ENCODE data around the gene PIGN.

PIGN gene

GRCh38 chr18:62199629-62200028 is 12.8 kb upstream of the PIGN start:
- no peaks in the 10 kb centered on the region for H3K27me3 Mint-ChIP-seq
- ATAC-seq (replicated peaks; ENCODE audit: extremely low read depth, poor library complexity, severe bottlenecking), result no peak
- H3K9me3 Mint-ChIP-seq, result no peaks in the 10 kb centered on the region
- H3K36me3 Mint-ChIP-seq (ENCODE audit: insufficient read depth), result peaks cover 6% of the 10 kb centered on the region
- no peak overlapping the region for H3K4me3 Mint-ChIP-seq
- no peak overlapping the region for H3K27ac Mint-ChIP-seq (ENCODE audit: low read depth)
- no peak for DNase-seq (ENCODE audit: low spot score in 2 of 2)
- H3K4me1 Mint-ChIP-seq, result peaks cover 58% of the 10 kb centered on the region

- no peaks in the 10 kb centered on the region for H3K9me3 Mint-ChIP-seq
- no peak for DNase-seq (ENCODE audit: low spot score in 2 of 2)
- H3K27ac Mint-ChIP-seq (ENCODE audit: low read depth), result no peak overlapping the region
- no peaks in the 10 kb centered on the region for H3K27me3 Mint-ChIP-seq
- peaks cover 66% of the 10 kb centered on the region for H3K4me1 Mint-ChIP-seq
- H3K4me3 Mint-ChIP-seq, result no peak overlapping the region
- peak; percentile 10 for ATAC-seq (replicated peaks; ENCODE audit: extremely low read depth, poor library complexity, severe bottlenecking)
- H3K36me3 Mint-ChIP-seq (ENCODE audit: insufficient read depth), result peaks cover 6% of the 10 kb centered on the region
Measured at GRCh38 chr18:62198259-62198658, 11.4 kb upstream of the PIGN start.

- H3K4me3 Mint-ChIP-seq, result no peak overlapping the region
- H3K4me1 Mint-ChIP-seq, result peaks cover 72% of the 10 kb centered on the region
- H3K27ac Mint-ChIP-seq (ENCODE audit: low read depth), result peak overlapping the region; percentile 74
- H3K9me3 Mint-ChIP-seq, result no peaks in the 10 kb centered on the region
- no peaks in the 10 kb centered on the region for H3K27me3 Mint-ChIP-seq
- ATAC-seq (replicated peaks; ENCODE audit: extremely low read depth, poor library complexity, severe bottlenecking), result no peak
- DNase-seq (ENCODE audit: low spot score in 2 of 2), result no peak
- H3K36me3 Mint-ChIP-seq (ENCODE audit: insufficient read depth), result peaks cover 8% of the 10 kb centered on the region
Measured at GRCh38 chr18:62196980-62197379, 10.1 kb upstream of the PIGN start.

DNA sequence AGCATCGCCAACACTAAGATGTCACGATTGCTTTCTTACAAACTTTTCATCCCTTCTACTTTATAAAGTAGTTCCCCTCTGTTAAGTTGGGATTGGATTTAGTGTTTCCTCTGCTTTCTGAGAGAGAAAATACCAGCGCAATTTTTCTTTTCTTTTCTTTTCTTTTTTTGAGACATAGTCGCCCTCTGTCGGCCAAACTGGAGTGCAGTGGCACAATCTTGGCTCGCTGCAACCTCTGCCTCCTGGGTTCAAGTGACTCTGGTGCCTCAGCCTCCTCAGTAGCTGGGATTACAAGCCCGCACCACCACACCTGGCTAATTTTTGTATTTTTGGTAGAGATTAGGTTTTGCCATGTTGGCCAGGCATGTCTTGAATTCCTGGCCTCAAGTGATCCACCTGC is 9.2 kb upstream of the PIGN start:
- H3K4me1 Mint-ChIP-seq, result peaks cover 81% of the 10 kb centered on the region
- no peaks in the 10 kb centered on the region for H3K9me3 Mint-ChIP-seq
- DNase-seq (ENCODE audit: low spot score in 2 of 2), result no peak
- no peak for ATAC-seq (replicated peaks; ENCODE audit: extremely low read depth, poor library complexity, severe bottlenecking)
- no peaks in the 10 kb centered on the region for H3K27me3 Mint-ChIP-seq
- peaks cover 8% of the 10 kb centered on the region for H3K36me3 Mint-ChIP-seq (ENCODE audit: insufficient read depth)
- no peak overlapping the region for H3K4me3 Mint-ChIP-seq
- peak overlapping the region; percentile 74 for H3K27ac Mint-ChIP-seq (ENCODE audit: low read depth)

DNA sequence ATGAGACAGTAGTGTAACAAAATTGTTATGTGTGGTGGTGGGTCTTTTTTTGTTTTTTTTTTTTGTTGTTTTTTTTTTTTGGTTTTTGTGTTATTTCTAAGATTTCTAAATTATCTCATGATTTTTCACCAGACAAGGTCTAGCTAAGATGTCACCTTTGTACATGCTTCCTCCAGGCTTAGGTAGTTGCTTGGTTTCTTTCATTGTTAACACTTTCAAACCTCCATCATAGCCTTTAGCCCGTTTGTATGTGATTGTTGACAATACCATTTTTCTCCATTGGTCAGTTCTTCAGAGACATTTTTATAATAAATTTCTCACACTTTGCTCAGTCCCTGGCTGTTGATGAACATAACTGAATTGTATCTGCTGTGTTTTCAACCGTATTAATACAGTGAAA is 2.4 kb upstream of the PIGN start:
- no peaks in the 10 kb centered on the region for H3K27me3 Mint-ChIP-seq
- H3K4me1 Mint-ChIP-seq, result peaks cover 71% of the 10 kb centered on the region
- peak overlapping the region; percentile 100 for H3K4me3 Mint-ChIP-seq
- H3K36me3 Mint-ChIP-seq (ENCODE audit: insufficient read depth), result peaks cover 21% of the 10 kb centered on the region
- no peaks in the 10 kb centered on the region for H3K9me3 Mint-ChIP-seq
- H3K27ac Mint-ChIP-seq (ENCODE audit: low read depth), result peak overlapping the region; percentile 68
- DNase-seq (ENCODE audit: low spot score in 2 of 2) (no peak), ATAC-seq (replicated peaks; ENCODE audit: extremely low read depth, poor library complexity, severe bottlenecking) (no peak)

GRCh38 chr18:62187543-62188510 is 971 bp upstream of the PIGN start:
- DNase-seq (ENCODE audit: low spot score in 2 of 2), result peak in 1 of 2 donors; percentile 15
- peak overlapping the region; percentile 100 for H3K4me3 Mint-ChIP-seq
- H3K27me3 Mint-ChIP-seq, result no peaks in the 10 kb centered on the region
- ATAC-seq (replicated peaks; ENCODE audit: extremely low read depth, poor library complexity, severe bottlenecking), result no peak
- peaks cover 63% of the 10 kb centered on the region for H3K4me1 Mint-ChIP-seq
- peak overlapping the region; percentile 98 for H3K27ac Mint-ChIP-seq (ENCODE audit: low read depth)
- peaks cover 21% of the 10 kb centered on the region for H3K36me3 Mint-ChIP-seq (ENCODE audit: insufficient read depth)
- H3K9me3 Mint-ChIP-seq, result no peaks in the 10 kb centered on the region

- Mint-ChIP-seq H3K27ac (ENCODE audit: low read depth) (peak overlapping the region; percentile 98), H3K4me3 (peak overlapping the region; percentile 100), H3K9me3 (no peaks in the 10 kb centered on the region), H3K27me3 (no peaks in the 10 kb centered on the region), H3K36me3 (ENCODE audit: insufficient read depth) (peaks cover 19% of the 10 kb centered on the region), H3K4me1 (peaks cover 49% of the 10 kb centered on the region)
- ATAC-seq (replicated peaks; ENCODE audit: extremely low read depth, poor library complexity, severe bottlenecking) (no peak), DNase-seq (ENCODE audit: low spot score in 2 of 2) (no peak)
Measured at GRCh38 chr18:62186499-62186773, 420 bp downstream of the PIGN start.

GRCh38 chr18:62183578-62184195 is 3.2 kb downstream of the PIGN start:
- Mint-ChIP-seq H3K4me1 (peaks cover 25% of the 10 kb centered on the region), H3K27ac (ENCODE audit: low read depth) (peak overlapping the region; percentile 65), H3K4me3 (no peak overlapping the region), H3K9me3 (no peaks in the 10 kb centered on the region), H3K36me3 (ENCODE audit: insufficient read depth) (peaks cover 16% of the 10 kb centered on the region), H3K27me3 (no peaks in the 10 kb centered on the region)
- ATAC-seq (replicated peaks; ENCODE audit: extremely low read depth, poor library complexity, severe bottlenecking), result no peak
- DNase-seq (ENCODE audit: low spot score in 2 of 2), result peak in 1 of 2 donors; percentile 28

DNA sequence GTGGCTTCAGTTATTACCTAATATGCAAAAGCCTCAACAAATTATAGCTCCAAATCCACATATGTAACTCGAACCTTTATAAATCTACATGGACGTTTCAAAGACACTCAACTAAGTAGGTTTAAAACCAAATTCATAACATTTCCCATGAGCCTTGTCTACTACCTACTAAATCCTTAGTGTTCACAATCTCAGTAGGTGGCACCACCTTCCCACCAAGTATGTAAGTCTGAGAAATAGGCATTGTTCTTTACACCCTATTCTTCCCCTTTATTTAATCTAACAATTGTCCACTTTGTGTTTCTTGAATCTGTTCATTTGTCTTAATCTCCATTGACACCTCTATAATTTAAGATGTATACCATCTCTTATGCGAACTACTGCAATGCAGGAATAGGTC is 4.6 kb downstream of the PIGN start:
- no peaks in the 10 kb centered on the region for H3K27me3 Mint-ChIP-seq
- peaks cover 11% of the 10 kb centered on the region for H3K36me3 Mint-ChIP-seq (ENCODE audit: insufficient read depth)
- no peak overlapping the region for H3K27ac Mint-ChIP-seq (ENCODE audit: low read depth)
- ATAC-seq (replicated peaks; ENCODE audit: extremely low read depth, poor library complexity, severe bottlenecking), result no peak
- peaks cover 11% of the 10 kb centered on the region for H3K4me1 Mint-ChIP-seq
- no peak for DNase-seq (ENCODE audit: low spot score in 2 of 2)
- no peak overlapping the region for H3K4me3 Mint-ChIP-seq
- H3K9me3 Mint-ChIP-seq, result no peaks in the 10 kb centered on the region

GRCh38 chr18:62179213-62179612 is 7.6 kb downstream of the PIGN start:
- ATAC-seq (replicated peaks; ENCODE audit: extremely low read depth, poor library complexity, severe bottlenecking), result no peak
- Mint-ChIP-seq H3K27me3 (no peaks in the 10 kb centered on the region), H3K4me3 (no peak overlapping the region), H3K4me1 (peaks cover 5% of the 10 kb centered on the region), H3K27ac (ENCODE audit: low read depth) (no peak overlapping the region), H3K9me3 (no peaks in the 10 kb centered on the region), H3K36me3 (ENCODE audit: insufficient read depth) (peaks cover 2% of the 10 kb centered on the region)
- DNase-seq (ENCODE audit: low spot score in 2 of 2), result no peak

DNA sequence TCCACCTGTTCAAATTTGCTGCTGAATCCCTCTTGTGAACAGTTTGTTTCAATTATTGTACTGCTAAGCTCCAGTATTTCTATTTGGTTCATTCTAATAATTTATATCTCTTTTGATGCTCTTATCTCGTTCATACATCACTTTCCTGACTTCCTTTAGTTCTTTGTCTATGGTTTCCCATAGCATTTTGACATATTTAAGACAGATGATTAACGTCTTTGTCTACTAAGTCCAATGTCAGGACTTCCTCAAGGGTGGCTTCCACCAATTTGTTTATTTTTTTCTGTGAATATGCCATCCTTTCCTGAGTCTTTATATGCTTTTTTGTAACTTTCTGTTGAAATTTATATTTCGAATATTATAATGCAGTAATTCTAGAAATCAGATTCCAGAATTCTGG is 9.6 kb downstream of the PIGN start:
- DNase-seq (ENCODE audit: low spot score in 2 of 2), result no peak
- H3K4me1 Mint-ChIP-seq, result no peaks in the 10 kb centered on the region

DNA sequence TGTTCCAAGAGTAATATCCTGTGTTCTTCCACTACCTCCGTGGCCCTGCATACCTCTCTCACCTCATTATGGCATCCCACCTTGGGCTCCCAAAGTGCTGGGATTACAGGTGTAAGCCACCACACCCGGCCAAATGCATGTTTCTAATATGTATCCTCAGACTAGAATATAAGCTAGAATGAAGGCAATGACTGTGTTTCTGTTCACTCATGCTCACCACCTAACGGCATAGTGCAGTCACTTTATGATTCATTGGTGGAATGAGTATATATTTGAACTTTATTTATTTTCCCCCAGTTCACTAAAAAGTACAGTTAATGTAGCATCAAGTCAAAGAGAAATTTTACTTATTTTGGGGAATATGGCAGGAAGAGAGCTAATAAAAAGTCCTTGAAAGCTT is 11.3 kb downstream of the PIGN start:
- Mint-ChIP-seq H3K4me3 (no peak overlapping the region), H3K27me3 (no peaks in the 10 kb centered on the region), H3K27ac (ENCODE audit: low read depth) (no peak overlapping the region), H3K36me3 (ENCODE audit: insufficient read depth) (peaks cover 2% of the 10 kb centered on the region), H3K4me1 (peaks cover 1% of the 10 kb centered on the region), H3K9me3 (no peaks in the 10 kb centered on the region)
- no peak for ATAC-seq (replicated peaks; ENCODE audit: extremely low read depth, poor library complexity, severe bottlenecking)
- DNase-seq (ENCODE audit: low spot score in 2 of 2), result no peak

More for the DNA sequence above, 9.6 kb downstream of the PIGN start:
- Mint-ChIP-seq H3K4me3 (no peak overlapping the region), H3K27me3 (no peaks in the 10 kb centered on the region), H3K27ac (ENCODE audit: low read depth) (no peak overlapping the region), H3K36me3 (ENCODE audit: insufficient read depth) (peaks cover 2% of the 10 kb centered on the region), H3K9me3 (no peaks in the 10 kb centered on the region)
- ATAC-seq (replicated peaks; ENCODE audit: extremely low read depth, poor library complexity, severe bottlenecking), result no peak

DNA sequence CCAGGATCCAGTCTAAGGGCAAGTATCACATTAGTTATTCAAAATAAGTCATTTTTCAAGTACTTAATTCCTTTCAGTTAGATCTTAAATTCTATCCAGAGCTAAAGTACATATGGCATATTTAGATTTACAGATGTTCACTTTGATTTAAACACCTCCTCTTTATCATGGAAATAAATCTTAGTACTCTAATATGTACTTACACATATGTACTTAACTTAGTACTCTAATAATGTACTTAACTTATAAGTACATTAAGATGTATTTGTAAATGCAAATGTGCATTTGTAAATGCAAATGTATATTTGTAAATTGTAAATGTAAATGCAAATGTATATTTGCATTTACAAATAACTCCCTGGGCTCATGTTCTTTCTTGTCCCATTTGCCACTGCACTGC is 14.6 kb downstream of the PIGN start:
- Mint-ChIP-seq H3K9me3 (no peaks in the 10 kb centered on the region), H3K4me1 (peaks cover 6% of the 10 kb centered on the region), H3K36me3 (ENCODE audit: insufficient read depth) (no peaks in the 10 kb centered on the region), H3K4me3 (no peak overlapping the region), H3K27ac (ENCODE audit: low read depth) (no peak overlapping the region), H3K27me3 (no peaks in the 10 kb centered on the region)
- ATAC-seq (replicated peaks; ENCODE audit: extremely low read depth, poor library complexity, severe bottlenecking) (no peak), DNase-seq (ENCODE audit: low spot score in 2 of 2) (no peak)

Data from central memory CD8-positive, alpha-beta T cell (primary cell).